OCI-M2 (cell line): Measurements from ENCODE around the gene ITCH.
"Not testable (repeated sequence)": the region's sequence is repeated elsewhere in the genome, so short reads cannot be mapped to it uniquely, and the experiment has no call there.

ENCODE experiments used
- DNase-seq: peaks from one replicate; lab custom pipeline; 2025; ENCODE audit not compliant: unreplicated experiment; lab: John Stamatoyannopoulos, UW

ITCH gene

DNA sequence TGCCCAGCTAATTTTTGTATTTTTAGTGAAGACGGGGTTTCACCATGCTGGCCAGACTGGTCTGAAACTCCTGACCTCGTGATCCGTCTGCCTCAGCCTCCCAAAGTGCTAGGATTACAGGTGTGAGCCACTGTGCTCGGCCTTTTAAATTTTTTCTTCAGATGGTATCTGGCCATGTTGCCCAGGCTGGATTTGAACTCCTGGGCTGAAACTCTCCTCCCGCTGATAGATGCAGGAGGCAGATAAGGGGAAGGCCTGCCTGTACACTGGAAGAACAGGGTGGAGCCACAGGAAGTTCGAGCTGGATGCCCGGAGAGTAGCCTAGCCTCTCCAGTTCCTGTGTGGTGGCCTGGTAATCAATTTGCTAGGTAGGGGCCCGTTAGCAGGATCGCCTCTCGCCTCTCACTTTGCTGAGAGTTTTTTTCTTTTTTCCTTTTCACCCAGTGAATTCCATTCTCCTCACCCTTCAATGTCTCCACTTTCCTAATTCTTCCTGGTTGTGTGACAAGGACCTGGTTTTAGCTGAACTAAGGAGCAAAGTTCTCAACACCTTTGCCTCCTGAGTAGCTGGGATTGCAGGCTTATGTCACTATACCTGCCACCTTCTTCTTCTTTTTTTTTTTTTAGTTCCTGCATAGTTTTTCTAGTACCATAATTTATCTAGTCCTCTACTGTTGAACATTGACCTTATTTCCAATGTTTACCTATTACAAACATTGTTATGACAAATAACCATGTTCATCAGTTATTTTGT lies 19.4 kb upstream of the ITCH start:
- DNase-seq = no peak

DNA sequence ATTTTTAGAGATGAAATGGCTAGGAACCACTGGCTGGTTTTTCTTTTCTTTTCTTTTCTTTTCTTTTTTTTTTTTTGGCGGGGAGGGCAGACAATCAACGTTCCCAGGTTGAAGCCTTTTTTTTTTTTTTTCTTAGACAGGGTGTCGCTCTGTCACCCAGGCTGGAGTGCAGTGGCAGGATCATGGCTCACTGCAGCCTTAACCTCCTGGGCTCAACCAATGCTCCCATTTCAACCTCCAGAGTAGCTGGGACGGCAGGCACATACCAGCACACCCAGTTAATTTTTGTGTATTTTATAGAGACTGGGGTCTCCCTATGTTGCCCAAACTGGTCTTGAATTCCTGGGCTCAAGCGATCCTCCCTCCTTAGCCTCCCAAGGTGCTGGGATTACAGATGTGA lies 18.8 kb upstream of the ITCH start:
- DNase-seq = no peak

DNA sequence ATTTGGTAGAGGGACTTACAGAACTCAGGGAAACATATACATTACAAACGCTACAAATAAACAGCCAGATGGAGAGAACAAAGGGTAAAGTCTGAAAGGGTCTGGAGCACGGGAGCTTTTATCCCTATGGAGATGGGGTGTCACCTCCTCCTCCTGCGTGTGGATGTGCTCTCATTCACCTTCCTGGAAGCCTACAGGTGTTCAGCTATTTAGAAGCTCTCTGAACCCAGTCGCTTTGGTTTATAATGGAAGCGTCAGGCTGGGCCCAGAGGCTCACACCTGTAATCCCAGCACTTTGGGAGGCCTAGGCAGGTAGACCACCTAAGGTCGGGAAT lies 17.7 kb upstream of the ITCH start:
- DNase-seq = no peak

DNA sequence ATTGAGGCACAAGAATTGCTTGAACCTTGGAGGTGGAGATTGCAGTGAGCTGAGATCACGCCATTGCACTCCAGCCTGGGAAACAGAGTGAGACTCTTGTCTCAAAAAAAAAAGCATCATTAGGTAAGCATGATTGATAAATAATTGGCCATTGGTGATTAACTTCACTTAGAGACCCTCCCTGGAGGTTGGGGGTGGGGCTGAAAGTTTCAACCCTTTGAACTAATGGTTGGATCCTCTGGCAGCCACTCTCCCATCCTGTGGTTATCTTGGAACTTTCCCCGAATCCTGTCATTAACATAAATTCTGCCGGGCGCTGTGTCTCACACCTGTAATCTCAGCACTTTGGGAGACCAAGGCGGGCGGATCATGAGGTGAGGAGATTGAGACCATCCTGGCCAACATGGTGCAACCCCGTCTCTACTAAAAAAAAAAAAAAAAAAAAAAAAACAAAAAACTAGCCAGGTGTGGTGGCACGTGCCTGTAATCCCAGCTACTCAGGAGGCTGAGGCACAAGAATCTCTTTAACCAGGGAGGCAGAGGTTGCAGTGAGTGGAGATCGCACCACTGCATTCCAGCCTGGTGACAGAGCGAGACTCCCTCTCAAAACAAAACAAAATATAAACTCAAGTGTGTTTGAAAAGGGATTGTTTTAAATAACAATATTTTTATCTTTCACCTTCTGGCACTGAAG lies 17.1 kb upstream of the ITCH start:
- not testable (repeated sequence) for DNase-seq

DNA sequence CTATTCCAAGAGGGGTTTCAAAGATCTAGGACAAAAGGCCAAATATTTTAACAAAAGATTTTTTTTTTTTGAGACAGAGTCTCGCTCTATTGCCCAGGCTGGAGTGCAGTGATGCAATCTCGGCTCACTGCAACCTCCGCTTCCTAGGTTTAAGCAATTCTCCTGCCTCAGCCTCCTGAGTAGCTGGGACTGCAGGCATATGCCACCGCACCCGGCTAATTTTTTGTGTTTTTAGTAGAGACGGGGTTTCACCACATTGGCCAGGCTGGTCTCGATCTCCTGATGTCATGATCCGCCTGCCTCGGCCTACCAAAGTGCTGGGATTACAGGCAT lies 16.6 kb upstream of the ITCH start:
- DNase-seq = not testable (repeated sequence)

DNA sequence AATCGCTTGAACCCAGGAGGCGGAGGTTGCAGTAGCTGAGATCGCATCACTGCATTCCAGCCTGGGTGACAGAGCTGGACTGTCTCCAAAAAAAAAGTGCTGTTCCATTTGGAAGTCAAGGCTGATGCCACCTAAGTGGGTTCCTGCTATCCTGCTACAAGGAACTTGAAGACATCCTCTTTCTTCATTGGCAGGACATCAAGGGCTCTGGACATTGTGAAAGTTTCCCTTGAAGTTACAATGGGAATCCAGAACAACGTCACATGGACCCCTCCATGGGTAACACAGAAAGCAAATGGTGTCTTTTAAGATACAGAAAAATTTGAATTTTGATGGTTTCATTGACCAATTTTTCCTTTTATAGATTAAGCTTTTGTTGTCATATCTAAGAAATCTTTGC lies 15.5 kb upstream of the ITCH start:
- DNase-seq = no peak

DNA sequence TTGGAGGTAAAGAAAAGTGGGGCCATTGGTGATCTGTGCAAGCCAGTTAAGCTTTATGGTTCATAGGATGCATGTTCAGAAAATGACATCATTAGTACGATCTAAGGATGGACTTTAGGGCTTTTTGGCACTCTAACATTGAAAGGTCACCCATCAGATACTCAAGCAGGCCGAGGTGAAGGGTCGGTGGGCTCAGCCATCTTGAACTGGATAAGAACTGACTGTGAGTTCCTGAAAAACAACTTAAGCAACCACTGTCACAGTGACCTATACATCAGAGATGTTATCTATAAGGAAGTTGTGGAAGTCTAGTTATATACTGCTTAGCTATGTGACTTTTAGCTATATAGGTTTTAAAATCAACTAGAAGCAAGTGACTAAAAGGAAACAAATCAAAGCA lies 13.0 kb upstream of the ITCH start:
- DNase-seq = no peak

DNA sequence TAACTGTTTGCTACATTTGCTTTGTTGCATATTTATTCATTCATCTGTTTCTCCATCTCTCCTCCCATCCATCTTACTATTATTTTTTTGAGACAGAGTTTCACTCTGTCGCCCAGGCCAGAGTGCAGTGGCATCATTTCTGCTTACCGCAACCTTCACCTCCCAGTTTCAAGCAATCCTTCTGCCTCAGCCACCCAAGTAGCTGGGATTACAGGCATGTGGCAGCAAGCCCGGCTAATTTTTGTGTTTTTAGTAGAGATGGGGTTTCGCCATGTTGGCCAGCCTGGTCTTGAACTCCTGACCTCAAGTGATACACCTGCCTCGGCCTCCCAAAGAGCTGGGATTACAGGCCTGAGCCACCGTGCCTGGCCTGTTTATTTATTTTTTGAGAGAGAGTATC lies 9.6 kb upstream of the ITCH start:
- DNase-seq = not testable (repeated sequence)

DNA sequence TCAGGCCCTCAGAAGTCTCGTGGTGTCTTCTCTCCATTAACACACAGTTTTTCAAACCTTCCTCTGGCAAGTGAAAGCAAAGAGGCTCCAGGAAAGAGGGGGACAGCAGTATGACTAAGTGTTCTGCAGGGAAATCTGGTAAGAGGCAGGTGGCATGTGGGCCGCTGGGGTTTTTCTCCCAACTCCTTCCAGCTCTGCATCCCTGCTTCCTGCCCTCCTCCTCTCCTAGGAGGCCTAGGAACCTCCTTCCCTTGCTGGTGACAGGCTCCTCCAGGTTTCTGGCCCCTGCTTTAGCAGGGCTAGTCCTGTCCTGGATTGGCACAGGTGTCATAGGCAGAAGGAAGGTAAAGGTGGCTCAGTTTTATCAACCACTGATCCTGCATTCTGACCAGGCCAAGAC lies 7.6 kb upstream of the ITCH start:
- DNase-seq = no peak

DNA sequence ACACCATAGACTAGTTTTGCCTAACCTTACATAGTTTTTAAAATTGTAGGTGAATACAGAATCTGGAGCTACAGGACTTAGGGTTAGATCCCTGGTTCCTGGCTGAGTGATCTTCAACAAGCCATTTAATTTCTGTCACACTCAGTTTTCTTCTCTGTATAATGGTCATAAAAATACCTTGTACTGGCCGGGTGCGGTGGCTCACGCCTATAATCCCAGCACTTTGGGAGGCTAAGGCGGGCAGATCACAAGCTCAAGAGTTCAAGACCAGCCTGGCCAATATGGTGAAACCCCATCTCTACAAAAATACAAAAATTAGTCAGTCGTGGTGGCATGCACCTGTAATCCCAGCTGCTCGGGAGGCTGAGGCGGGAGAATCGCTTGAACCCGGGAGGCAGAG lies 3.3 kb upstream of the ITCH start:
- not testable (repeated sequence) for DNase-seq

DNA sequence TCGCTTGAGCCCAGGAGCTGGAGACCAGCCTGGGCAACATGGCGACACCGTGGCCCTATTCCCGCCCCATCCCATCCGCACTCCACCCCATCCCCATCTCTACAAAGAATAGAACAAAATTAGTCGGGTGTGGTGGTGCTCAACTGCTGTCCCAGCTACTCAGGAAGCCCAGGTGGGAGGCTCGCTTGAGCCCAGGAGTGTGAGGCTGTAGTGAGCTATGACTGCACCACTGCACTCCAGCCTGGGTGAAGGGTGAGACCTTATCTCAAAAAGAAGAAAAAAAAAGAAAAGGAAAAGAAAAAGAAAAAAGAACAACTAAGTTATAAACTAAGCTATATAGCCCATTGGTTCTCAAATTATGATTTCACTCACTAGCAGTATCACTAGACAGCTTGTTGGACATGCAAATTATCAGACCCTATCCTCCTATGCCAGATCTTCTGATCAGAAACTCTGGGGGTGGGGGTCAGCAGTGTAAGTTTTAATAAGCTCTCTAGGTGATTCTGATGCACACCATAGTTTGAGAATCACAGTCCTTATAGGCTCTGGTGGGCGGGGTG lies 491 bp upstream of the ITCH start:
- DNase-seq = no peak

DNA sequence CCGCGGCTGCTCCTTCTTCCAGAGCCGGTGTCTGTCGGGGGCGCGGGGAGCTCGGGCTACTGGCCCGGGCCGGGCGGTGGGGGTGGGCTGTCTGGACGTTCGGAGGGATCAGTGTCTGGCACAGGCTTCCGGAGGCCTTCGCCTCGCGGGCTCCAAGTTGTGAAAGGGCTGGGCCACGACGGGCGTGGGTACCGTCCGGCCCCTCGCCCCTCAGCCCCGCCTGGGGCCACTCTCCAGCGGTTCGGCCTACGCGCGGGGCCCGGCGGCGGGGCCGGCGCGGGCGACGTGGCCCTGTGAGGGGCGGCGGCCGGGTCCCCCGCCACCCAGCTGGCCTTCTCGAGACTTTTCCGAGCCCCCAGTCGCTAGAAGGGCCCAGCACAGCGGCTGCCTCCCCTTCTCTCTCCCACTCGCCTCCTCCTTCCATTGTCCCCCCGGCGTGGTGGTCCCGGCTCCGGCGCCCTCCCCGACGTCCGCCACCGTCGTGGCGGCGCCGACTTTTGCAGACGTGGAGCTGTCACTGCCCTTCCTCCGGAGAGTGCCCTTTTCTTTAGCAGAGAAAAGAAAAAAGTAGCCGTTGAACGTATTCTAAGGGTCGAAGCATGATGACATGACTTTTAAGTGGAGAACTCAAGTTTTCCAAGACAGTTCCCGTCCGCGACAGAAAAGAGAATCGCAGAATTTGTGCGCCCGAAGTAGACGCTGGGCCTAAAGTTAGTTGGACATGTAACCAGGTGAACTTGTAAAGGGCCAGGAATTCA lies 571 bp downstream of the ITCH start:
- DNase-seq = no peak

DNA sequence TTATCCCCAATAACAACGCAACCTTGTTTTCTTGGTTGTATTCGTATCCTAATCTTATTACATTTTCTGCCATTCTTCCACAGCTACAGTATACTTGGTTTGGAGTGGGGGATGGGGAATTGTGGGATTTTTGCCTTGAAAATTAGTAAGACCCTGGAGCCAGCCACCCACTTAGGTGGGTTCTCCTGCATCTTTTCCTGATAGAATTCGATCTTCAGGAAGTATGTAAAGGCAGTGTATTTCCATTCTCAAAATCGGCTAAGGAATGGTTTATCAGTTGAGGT lies 1.1 kb downstream of the ITCH start:
- no peak for DNase-seq

DNA sequence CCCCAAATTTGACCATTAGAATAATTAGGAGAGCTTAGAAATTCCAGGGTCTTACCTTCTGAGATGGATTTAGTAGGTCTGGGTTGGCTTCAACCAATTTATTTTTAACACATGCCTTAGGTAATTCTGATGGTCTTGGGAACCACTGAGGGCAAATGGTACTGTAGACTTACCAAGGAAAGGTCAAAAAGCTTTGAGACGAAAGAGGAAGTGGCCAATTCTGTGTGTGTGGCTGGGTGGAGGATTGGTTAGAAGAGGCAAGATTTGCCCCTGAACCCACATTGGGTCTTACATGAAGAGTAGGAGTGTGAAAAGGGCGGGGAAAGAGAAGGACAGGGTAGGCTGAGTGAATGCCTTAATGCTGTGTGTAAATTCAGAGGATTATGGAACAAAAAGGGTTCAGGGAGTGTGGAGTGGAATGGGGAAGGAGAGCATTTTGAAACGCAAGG lies 2.7 kb downstream of the ITCH start:
- no peak for DNase-seq

DNA sequence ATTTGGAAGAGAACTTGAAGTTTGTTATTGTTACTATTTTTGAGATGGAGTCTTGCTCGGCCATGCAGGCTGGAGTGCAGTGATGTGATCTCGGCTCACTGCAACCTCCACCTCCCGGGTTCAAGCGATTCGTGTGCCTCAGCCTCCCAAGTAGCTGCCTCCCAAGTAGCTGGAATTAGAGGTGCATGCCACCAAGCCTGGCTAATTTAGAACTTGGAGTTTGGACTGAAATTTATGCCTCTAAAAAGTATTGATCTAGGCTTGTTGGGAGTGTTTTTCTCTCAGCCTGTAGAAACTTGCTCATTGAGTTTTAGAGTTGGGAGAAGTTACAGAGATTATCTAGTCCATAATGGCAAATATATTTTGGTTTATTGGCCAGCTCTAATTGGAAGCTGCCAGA lies 4.1 kb downstream of the ITCH start:
- no peak for DNase-seq

DNA sequence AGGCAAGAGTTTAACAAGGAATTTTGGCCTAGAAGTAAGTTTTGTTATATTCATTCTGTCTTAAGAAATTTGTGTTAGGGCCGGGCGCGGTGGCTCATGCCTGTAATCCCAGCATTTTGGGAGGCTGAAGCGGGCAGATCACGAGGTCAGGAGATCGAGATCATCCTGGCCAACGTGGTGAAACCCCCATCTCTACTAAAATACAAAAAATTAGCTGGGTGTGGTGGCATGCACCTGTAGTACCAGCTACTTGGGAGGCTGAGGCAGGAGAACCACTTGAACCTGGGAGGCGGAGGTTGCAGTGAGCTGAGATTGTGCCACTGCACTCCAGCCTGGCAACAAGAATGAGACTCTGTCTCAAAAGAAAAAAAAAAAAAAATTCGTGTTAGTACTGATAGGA lies 4.8 kb downstream of the ITCH start:
- DNase-seq = not testable (repeated sequence)

DNA sequence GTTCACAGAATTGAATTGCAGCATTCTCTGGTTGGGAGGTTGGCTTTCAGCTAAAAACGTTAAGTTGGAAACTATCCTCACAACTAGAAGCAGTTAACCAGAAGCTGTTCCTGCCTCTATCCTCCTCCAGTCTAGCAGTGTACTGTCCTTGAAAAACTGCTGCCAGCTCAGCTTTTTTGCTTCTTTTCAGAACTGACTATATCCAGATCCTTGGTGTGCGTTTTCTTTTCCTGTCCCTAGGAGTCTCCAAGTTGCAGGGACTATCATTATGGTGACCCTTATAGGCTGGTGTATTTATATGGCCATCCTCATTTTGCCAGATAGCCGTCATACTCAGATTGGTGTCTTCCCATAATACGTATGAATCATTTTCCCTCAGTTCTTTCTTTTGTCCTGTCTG lies 5.5 kb downstream of the ITCH start:
- DNase-seq = no peak

DNA sequence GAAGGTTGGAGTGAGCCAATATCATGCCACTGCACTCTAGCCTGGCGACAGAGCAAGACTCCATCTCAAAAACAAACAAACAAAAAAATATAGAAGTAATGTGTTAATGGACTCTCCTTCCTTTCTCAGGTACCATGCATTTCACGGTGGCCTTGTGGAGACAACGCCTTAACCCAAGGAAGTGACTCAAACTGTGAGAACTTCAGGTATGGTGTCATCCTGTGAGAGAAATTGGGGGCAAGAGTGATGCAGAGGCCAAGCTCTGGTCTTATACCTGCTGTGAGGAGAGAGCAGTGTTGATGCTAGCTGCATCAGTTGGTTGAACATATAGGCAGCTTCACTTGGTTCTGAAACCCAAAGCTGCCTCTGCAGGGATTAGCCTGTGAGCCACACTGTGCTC lies 6.2 kb downstream of the ITCH start:
- no peak for DNase-seq

DNA sequence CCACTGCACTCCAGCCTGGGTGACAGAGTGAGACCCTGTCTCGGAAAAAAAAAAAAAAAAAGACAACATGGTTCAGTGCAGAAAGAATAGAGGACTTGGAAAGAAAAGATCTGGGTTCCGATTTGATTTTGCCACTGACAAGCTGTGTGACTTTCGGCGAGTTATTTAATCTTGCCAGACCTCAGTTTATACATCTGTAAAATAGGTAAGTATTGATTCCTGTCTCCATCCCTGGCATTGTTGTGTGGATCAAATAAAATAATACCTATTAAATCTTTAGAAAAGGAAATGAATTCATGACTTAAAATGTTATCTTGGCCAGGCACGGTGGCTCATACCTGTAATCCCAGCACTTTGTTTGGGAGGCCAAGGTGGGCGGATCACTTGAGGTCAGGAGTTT lies 7.0 kb downstream of the ITCH start:
- no peak for DNase-seq

DNA sequence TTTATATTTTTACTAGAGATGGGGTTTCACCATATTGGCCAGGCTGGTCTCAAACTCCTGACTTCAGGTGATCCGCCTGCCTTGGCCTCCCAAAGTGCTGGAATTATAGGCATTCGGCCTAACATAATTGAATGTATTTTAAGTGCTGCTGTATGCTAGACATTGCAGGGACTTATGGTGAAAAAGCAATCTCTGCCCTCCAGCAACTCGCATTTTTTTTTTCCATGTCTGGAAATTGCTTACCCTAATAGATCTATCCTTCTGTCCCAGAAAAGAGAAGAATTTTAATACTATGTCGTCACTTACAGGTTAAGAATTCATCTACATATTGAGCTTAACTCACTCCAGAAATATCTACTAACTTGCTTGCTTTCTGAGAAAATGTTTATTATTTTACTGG lies 10.4 kb downstream of the ITCH start:
- DNase-seq = no peak

DNA sequence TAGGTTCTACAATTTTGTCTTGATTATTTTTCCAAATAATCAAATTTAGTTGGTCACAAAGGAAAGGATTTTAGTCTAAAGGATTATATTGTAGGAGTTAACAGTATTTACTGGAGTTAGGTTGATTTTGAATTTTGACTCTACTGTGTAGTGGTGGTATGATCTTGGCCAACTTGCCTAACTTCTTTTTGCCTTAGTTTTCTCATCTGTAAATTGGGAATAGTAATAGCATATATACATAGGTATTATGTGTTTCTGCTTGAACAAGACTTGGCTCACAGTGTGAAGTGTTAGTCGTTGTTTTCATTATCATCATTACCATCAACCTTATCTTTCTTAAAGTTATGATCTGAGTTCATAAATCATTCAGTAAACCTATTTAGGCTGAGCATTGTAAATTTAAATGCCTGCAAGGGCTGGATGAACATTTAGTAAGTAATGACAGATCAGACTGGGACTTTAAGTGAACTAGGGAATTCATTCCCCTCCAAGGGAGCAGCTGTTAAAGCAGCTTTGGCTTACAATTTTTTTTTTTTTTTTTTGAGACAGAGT lies 11.2 kb downstream of the ITCH start:
- no peak for DNase-seq

DNA sequence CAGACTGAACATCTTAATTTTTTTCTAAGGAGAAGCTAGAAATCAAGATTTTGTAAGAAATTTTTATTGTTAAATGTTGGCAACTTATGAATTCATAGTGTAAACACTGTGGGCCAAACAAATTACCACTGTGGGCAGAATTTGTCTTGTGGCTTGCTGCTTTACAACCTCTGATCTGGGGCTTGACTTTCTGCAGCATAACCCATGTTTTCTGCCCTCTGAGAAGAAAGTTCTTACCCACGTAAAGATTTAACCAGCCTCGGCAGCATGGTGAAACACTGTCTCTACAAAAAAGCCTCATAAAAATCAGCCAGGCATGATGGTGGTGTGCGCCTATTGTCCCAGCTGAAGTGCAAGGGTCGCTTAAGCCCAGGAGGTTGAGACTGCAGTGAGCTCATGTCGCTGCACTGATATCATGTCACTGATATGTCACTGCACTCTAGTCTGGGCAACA lies 12.9 kb downstream of the ITCH start:
- no peak for DNase-seq
